Measurements from ENCODE around the gene GPR3.
"Not testable (repeated sequence)": the region's sequence is repeated elsewhere in the genome, so short reads cannot be mapped to it uniquely, and the experiment has no call there.

The GPR3 gene

DNA sequence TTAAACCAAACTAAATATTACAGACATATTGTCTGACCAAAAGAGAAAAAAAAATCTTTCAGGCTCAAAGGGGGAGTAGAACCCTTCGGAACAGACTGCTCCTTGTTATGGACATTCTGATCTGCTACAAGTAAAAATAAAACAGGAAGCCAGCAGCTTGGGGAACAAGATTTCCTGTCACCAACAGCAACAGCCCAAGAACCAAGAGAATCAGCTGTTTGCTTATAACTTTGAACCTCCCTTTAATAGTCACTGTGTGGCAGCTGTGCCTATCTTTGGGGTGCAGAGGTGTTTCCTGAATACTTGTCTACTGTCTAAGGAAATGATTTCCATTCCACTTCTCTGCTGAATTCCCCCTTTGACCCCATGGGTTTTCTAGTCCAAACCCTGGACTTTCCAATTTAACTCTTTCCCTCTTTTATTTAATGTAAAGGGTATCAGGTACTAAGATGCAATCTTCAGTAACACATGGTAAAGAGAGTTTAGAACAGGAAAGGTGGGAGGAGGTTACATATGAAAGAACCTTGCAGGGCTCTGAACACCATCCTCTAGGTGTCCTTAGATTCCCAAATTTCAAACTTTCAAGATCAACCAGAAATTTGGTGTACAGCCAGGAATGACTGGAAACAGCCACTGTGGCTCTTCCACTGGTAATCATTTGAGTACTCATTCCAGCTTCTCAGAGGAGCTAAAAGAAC, 38.6 kb downstream of the GPR3 start:
- no peak for DNase-seq

DNA sequence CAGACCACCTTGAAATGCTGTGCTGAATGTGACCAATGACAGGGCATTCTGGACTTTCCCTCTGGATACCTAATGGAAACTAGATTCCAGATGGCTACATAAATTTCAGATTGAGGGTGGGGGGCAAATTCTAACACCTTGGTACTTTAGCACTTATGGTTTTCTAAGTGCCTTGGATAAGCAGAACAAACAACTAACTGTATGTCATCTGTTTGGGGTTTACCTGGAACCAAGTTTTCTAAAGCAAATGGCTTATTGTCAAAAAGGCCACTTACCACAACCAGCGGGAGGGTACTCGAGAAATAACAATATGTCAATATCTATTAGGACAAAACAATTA, 39.1 kb downstream of the GPR3 start:
- peak; percentile 4 to 23 for DNase-seq

GRCh38 chr1:27432725-27433124, 40.3 kb downstream of the GPR3 start:
- not testable (repeated sequence) for DNase-seq

- no peak for DNase-seq
Observed at GRCh38 chr1:27433706-27434105, 41.3 kb downstream of the GPR3 start.

DNA sequence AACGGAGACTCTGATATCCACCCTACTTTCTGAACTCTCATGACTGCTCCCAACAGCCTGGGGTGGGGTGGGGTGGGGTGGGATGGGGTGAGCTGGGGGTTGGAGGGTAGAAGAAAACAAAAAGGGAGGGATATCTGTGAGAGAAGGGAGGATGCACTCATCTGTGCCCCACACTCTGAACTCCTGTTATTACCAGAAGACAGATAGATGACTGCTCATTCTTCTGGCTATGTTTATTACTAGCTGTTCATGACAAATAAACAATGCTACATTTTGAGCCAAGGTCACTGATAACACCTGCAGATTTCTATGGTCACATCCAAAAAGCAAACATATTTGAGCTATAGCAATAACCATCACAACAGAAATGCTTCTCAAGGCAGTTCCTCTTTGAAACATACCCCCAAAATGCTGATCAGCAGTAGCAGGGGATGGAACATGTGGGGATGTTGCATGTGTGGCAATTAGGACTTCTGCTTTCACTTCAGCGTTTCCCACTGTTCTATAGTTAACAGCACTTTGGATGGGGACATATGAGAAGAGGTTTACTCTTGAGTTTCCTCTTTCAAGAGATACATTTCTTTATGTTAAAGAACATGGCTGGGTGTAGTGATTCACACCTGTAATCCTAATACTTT, 43.3 kb downstream of the GPR3 start:
- no peak for DNase-seq

GRCh38 chr1:27436204-27437159, 44.1 kb downstream of the GPR3 start:
- DNase-seq = peak in 1 of 2 experiments; percentile 11

- DNase-seq = no peak
Observed at GRCh38 chr1:27438621-27439061, 46.2 kb downstream of the GPR3 start.

GRCh38 chr1:27439150-27439549, 46.7 kb downstream of the GPR3 start:
- no peak for DNase-seq

DNA sequence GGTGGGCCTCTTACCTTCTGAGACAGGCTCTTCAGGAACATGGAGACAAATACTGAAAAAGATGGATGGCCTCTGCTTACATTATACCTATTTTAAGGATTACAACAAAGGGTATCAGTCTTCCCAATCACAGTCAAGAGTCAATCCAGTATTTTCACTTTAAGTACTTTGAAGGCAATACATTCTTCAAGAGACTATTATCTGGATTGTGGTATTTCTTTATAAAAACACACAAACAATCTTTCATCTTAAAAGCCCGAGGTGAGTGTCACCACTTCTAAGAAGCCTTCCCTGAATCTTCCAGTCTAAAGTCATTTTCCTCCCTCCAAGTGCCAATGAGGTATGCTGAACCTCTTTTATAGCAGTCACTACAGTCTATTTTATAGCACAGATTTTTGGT, 52.2 kb downstream of the GPR3 start:
- no peak for DNase-seq

All from NCI-H524 (cell line).